Hematopoietic multipotent progenitor cell treated with erythropoietin and hydrocortisone succinate and interleukin-3 and kit ligand, for 15 days (in vitro differentiated cells): ENCODE data around the gene CXCL1.

ENCODE experiments used
- DNase-seq: peaks from one replicate; pipeline ENCODE4 v3.0.0-alpha.2; 2015; ENCODE audit warnings: low spot score

Gene CXCL1

DNA sequence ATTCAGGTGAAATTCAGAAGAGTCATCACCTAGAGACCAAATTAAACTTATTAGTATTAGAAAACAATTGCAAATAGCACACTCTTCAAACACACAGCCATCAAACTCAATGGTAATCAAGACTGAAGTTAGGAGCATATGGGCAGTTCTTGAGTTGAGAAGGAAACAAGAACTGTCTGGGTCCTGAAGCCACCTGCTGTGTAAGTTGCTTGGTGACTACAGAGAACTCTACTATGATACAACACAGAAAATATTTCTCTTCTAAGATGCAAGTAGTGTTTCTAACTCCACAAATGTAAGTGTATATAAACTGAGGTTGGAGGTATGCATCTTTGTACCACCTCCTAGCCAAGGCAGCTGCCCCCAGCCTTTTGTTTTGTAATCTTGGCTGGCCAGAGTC lies 16.4 kb upstream of the CXCL1 start:
- DNase-seq: no peak

DNA sequence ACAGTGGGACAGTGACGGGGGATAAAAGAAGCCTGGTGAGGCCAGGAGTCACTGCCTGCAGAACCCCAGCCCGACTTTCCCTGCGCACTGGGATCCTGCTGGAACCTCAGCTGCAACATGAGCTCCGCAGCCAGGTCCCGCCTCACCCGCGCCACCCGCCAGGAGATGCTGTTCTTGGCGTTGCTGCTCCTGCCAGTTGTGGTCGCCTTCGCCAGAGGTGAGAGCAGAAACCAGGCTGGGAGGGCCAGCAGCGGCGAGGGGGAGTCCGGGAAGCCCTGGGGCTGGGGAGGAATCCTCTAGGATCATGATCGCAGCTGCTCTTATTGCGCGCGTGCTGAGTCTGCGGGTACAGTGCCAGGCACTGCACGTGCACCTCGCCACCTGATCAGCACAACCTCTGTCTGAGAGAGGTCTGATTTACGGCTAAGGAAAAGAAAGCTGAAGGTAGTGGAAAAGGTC lies 15.9 kb upstream of the CXCL1 start, which contains the start of gene PF4V1:
Gene PF4V1 (plus strand): TSS at position 51 of the 459 bp plus-strand sequence. CDS start 67 bp downstream, at position 118.
- no peak for DNase-seq

DNA sequence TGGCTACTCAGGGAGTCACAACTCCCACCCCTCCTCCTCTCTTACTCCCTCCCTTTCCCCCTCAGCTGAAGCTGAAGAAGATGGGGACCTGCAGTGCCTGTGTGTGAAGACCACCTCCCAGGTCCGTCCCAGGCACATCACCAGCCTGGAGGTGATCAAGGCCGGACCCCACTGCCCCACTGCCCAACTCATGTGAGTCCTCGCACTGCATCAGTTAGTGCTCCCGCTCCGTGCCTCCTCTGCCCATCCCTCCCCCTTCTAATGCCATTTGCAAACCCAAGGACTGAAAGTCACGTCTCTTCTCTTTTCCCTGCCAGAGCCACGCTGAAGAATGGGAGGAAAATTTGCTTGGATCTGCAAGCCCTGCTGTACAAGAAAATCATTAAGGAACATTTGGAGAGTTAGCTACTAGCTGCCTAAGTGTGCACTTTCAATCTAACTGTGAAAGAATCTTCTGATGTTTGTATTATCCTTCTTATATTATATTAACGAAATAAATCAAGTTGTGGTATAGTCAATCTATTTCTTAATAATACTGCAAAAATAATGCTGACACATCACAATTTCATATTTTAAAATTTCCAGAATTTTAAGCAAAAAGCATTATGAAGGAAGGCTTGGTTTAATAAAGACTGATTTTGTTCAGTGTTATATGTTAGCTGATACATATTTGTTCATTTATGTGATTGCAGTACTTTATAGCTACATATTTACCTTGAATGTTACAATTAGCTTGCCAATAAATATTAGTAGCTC lies 15.3 kb upstream of the CXCL1 start:
- no peak for DNase-seq

GRCh38 chr4:73855406-73855805 lies 13.8 kb upstream of the CXCL1 start:
- no peak for DNase-seq

GRCh38 chr4:73856518-73856917 lies 12.7 kb upstream of the CXCL1 start:
- DNase-seq: no peak

GRCh38 chr4:73859614-73860088 lies 9.5 kb upstream of the CXCL1 start:
- DNase-seq: no peak

DNA sequence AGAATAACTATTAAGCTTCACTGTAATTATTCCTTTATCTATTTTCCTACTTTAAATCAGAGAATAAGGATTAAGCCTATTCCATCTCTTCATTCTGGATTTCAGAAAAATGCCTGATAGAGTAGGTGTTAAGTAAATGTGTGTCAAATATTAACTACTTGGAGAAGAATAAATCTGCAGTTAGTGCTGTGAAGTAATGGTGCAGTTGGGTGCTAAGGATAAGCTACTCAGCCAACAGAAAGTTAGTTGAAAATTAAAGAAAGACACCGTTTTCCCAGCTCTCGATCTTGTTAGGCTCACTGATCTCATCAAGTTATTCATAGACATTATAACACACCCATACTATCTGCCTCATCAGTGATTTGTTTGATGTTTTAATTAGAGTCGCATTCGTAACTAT lies 9.0 kb upstream of the CXCL1 start:
- no peak for DNase-seq

GRCh38 chr4:73860917-73861316 lies 8.3 kb upstream of the CXCL1 start:
- DNase-seq: no peak

DNA sequence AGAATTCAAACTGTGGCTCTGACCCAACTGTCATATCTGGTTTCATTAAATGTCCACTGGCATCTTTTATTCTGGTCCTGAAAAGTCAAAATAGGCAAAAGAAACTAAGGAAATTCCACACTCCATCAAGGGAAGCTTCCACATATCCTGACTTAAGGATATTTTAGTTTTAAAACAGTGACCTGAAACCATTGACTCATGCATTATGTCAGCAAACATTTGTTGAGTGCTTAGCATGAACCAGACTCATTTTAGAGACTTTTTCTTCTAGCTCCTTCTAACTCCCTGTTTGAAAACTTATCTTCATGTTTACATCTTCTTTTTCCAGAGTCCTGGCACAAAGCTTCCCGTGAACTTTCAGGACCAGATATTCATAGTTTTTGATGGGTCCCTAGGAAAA lies 6.9 kb upstream of the CXCL1 start:
- no peak for DNase-seq

- no peak for DNase-seq
Measured at GRCh38 chr4:73864365-73864764, 4.8 kb upstream of the CXCL1 start.

DNA sequence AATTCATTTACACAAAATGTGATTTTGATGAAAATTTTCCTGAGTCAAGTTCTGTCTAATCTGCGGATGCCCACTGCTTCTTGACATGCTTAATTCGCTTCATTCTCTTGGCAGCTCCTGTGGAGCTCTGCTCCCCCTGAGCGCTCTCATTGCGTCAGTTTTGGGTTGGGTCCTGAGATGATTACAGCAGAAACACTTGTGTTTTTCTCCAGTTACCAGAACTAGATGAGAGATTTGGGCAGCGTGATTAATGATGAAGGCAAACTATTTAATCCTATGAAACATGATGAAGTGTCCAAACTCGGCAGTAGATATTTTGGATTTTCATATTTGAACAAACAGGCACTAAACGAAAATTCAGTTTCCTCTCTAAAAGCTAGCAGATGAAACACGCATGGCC lies 4.2 kb upstream of the CXCL1 start:
- DNase-seq: no peak

DNA sequence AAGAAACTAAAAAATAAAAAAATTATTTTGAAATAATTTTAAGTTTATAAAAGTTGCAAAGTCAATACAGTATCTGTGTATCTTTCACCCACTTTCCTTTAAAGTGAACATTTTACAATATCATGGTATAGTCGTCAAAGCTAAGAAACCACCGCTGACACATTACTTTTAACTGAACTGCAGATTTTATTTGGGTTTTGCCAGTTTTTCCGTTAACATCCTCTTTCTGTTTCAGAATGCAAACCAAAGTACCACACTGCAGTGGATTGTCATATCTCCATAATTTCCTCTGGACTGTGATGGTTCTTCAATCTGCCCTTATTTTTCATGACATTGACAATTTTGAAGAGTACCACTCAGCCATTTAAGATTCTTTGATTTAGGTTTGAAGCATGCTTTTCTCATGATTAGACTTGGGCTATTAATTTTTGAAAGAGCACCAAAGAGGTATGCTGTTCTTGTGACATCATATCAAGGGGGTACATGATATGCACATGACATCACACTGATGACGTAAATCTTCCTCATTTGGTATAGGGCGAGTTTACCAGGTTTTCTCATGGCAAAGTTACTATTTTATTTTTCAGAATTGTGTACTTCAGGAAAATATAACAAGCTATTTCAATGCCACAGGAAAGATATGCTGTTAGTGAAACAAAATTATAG lies 3.6 kb upstream of the CXCL1 start:
- DNase-seq: no peak

- DNase-seq: no peak
Measured at GRCh38 chr4:73866246-73866645, 2.9 kb upstream of the CXCL1 start.

DNA sequence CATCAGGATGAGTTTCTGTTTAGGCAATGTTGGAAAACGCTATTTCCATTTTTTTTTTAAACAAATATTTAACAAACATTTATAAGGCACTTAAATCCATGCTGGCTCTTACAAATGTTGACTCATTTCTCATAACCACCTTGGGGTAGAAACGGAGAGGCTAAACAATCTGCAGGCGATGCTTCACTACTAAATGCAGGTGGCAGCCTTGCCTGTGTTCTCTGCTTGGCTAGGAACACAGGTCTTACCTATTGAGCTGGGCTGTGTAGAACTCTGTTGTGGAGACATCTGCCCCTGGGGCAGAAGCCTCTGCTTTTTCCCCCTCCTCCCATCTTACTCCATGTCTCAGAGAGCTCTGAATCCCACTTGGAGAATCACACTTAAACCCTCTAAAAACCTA lies 1.4 kb upstream of the CXCL1 start:
- DNase-seq: no peak

GRCh38 chr4:73868206-73869129 lies 725 bp upstream of the CXCL1 start:
- DNase-seq: no peak

GRCh38 chr4:73870260-73870659 lies 1.1 kb downstream of the CXCL1 start:
- no peak for DNase-seq

DNA sequence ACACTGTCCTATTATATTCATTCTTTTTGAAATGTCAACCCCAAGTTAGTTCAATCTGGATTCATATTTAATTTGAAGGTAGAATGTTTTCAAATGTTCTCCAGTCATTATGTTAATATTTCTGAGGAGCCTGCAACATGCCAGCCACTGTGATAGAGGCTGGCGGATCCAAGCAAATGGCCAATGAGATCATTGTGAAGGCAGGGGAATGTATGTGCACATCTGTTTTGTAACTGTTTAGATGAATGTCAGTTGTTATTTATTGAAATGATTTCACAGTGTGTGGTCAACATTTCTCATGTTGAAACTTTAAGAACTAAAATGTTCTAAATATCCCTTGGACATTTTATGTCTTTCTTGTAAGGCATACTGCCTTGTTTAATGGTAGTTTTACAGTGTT lies 1.6 kb downstream of the CXCL1 start:
- DNase-seq: no peak

- DNase-seq: no peak
Measured at GRCh38 chr4:73871511-73872310, 2.5 kb downstream of the CXCL1 start.

DNA sequence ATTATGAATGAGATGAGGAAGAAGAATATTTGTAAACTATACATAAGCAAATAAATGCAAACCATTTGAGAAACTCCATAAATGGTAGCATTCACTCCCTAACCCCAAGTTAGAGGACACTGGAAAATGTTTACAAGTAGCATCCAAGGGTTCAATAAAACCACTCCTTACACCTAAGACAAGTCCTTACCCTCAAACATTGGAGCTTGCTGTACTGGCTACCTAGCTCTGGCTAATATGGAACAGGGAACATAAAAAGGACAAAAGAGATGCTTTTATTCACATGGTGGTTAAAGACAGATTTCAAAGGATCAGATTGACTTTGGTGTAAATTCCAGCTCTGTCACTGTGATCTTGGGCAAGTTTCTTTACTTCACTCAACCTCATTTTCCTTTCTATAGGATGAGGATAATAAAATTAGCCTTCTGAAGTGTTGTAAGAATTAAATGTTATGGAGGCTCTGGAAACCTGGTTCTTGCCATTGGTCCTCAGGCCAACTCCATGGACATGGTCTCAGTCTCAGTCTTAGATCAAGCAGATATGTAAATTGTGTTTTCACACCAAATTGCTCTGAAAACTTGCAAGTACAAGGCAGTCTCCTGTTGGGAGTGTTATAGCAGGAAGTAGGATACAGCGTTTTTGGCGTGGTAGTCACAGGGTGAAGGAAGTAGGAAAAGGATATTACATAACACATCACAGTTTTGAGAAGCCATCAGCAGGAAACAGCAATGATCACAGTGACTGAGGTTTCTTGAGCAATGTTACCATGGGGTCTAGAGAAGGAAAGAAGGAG lies 3.3 kb downstream of the CXCL1 start:
- DNase-seq: no peak

DNA sequence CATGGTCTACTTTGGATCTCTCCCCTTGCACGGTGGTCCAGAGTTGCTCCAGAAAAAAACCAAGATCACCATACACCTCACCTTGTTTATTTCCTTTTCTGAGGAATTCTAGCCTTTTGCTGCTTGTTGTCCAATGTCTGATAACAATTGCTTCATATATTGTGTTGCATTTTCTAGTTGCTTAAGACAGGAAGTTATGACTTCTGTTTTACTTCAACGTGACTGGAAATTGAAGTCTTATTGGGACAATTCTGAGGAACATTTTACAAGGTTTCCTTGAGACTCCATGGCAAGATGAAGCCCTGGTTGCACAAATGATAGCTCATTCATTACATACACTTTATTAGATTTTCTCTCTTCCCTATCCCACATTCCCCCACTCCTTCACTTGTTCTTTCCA lies 5.2 kb downstream of the CXCL1 start:
- no peak for DNase-seq

- DNase-seq: no peak
Measured at GRCh38 chr4:73875401-73875800, 6.2 kb downstream of the CXCL1 start.
